CD4-positive, alpha-beta T cell treated with Interferon gamma for 1 hour (primary cell): Measurements from ENCODE around the gene EEIG1.

Experiments
- DNase-seq: peaks from one replicate; pipeline ENCODE4 v3.0.0-alpha.2; 2020

Gene EEIG1

GRCh38 chr9:127937388-127938297 is 43.1 kb downstream of the EEIG1 start, which contains the start of gene DPM2:
DPM2 (minus strand) TSS chr9:127937854; CDS start chr9:127937820, 34 bp downstream.
- peak; percentile 87 for DNase-seq

GRCh38 chr9:127937056-127937387 is 43.8 kb downstream of the EEIG1 start:
- no peak for DNase-seq

GRCh38 chr9:127936347-127936852 is 44.4 kb downstream of the EEIG1 start:
- no peak for DNase-seq

GRCh38 chr9:127935765-127936221 is 45.0 kb downstream of the EEIG1 start:
- no peak for DNase-seq

GRCh38 chr9:127934986-127935385 is 45.8 kb downstream of the EEIG1 start:
- DNase-seq, result no peak

GRCh38 chr9:127934248-127934647 is 46.5 kb downstream of the EEIG1 start:
- no peak for DNase-seq

GRCh38 chr9:127931092-127931881 is 49.5 kb downstream of the EEIG1 start:
- DNase-seq, result peak; percentile 34
